Tibial artery (tissue), 4 donors: Measurements from ENCODE around the gene ADNP2.

Experiments
- DNase-seq, 2 donors: peaks; one replicate each; pipeline ENCODE4 v3.0.0-alpha.2; 2019
- H3K27ac ChIP-seq, 2 donors: fragments of 200-600 bp; sonication (generic) in 1 of 2; 1 replicate in 1 of 2; 2 replicates in 1 of 2; pipeline ENCODE4 v1.5.1; 2018 to 2019; ENCODE audit warnings: mild to moderate bottlenecking in 1 of 2
- H3K27me3 ChIP-seq, 2 donors: fragments of 200-600 bp; sonication (generic) in 1 of 2; one replicate each; pipeline versions ENCODE4 v1.5.1 to v1.6.0; 2016 to 2019
- H3K36me3 ChIP-seq, 3 donors: fragments of 200-600 bp; sonication (generic) in 2 of 3; one replicate each; pipeline ENCODE4 v1.5.1; 2016 to 2019; ENCODE audit warnings: mild to moderate bottlenecking in 2 of 3
- H3K4me1 ChIP-seq, 4 donors: fragments of 200-600 bp; sonication (generic) in 2 of 4; 1 replicate in 3 of 4; 2 replicates in 1 of 4; pipeline ENCODE4 v1.5.1; 2016 to 2019
- H3K4me3 ChIP-seq, 2 donors: fragments of 200-600 bp; sonication (generic) in 1 of 2; 1 replicate in 1 of 2; 2 replicates in 1 of 2; pipeline ENCODE4 v1.5.1; 2018 to 2019; ENCODE audit warnings: mild to moderate bottlenecking in 2 of 2
- H3K9me3 ChIP-seq, 3 donors: fragments of 200-600 bp; sonication (generic) in 1 of 3; one replicate each; pipeline ENCODE4 v1.5.1; 2016 to 2019
- CTCF ChIP-seq, 2 experiments: fragments of 200-600 bp in 1 of 2; fragments of 450-650 bp in 1 of 2; IDR thresholded peaks; one replicate each; pipeline ENCODE4 v1.5.1; 2017 to 2019; ENCODE audit warnings: antibody characterized with exemption in 2 of 2, mild to moderate bottlenecking in 1 of 2, moderate library complexity in 1 of 2
- intact Hi-C: fragments of 100-400 bp; cut with DNase I; formaldehyde crosslinking; loops from one replicate; pipeline ENCODE4 v1.15.0; 2023; ENCODE audit warnings: low total_unique reads

ADNP2 gene

GRCh38 chr18:80149667-80150066 lies 40.6 kb downstream of the ADNP2 start:
- H3K27me3 ChIP-seq = no peaks in the 10 kb centered on the region
- peaks cover 0 to 20% (median 3%) of the 10 kb centered on the region in 4 donors for H3K4me1 ChIP-seq
- DNase-seq = no peak
- no peak for TF ChIP-seq CTCF (IDR thresholded peaks at IDR 0.05)
- H3K4me3 ChIP-seq = no peak overlapping the region
- intact Hi-C loops = loop anchor here (10.0 kb wide), 1 partner anchor 925 kb away; no protein-coding TSS in a partner anchor
- H3K27ac ChIP-seq = no peak overlapping the region
- no peaks in the 10 kb centered on the region for H3K9me3 ChIP-seq
- no peaks in the 10 kb centered on the region for H3K36me3 ChIP-seq

- DNase-seq = no peak
- H3K4me3 ChIP-seq = no peak overlapping the region
- intact Hi-C loops = no loop called here
- H3K9me3 ChIP-seq = no peaks in the 10 kb centered on the region
- TF ChIP-seq CTCF (IDR thresholded peaks at IDR 0.05) = peak in 1 of 2 experiments; percentile 22
- H3K4me1 ChIP-seq = no peaks in the 10 kb centered on the region
- H3K27ac ChIP-seq = no peak overlapping the region
- H3K36me3 ChIP-seq = no peaks in the 10 kb centered on the region
- no peaks in the 10 kb centered on the region for H3K27me3 ChIP-seq
Measured at GRCh38 chr18:80154293-80154692, 45.2 kb downstream of the ADNP2 start.

- peaks cover 0 to 6% (median 0%) of the 10 kb centered on the region in 3 donors for H3K36me3 ChIP-seq
- peak in 1 of 2 donors; percentile 83 for DNase-seq
- intact Hi-C loops = no loop called here
- no peaks in the 10 kb centered on the region for H3K4me1 ChIP-seq
- H3K4me3 ChIP-seq = no peak overlapping the region
- no peaks in the 10 kb centered on the region for H3K9me3 ChIP-seq
- H3K27me3 ChIP-seq = peaks cover 0 to 4% of the 10 kb centered on the region in 2 donors
- peak; percentile 80 to 97 for TF ChIP-seq CTCF (IDR thresholded peaks at IDR 0.05)
- H3K27ac ChIP-seq = no peak overlapping the region
Measured at GRCh38 chr18:80157708-80158343, 48.8 kb downstream of the ADNP2 start.

GRCh38 chr18:80158365-80158764 lies 49.3 kb downstream of the ADNP2 start:
- peaks cover 0 to 7% (median 0%) of the 10 kb centered on the region in 3 donors for H3K36me3 ChIP-seq
- no peak for TF ChIP-seq CTCF (IDR thresholded peaks at IDR 0.05)
- no peak overlapping the region for H3K27ac ChIP-seq
- no peak overlapping the region for H3K4me3 ChIP-seq
- no peak for DNase-seq
- H3K27me3 ChIP-seq = peaks cover 0 to 4% of the 10 kb centered on the region in 2 donors
- intact Hi-C loops = no loop called here
- H3K9me3 ChIP-seq = no peaks in the 10 kb centered on the region
- no peaks in the 10 kb centered on the region for H3K4me1 ChIP-seq

GRCh38 chr18:80159713-80160636 lies 50.9 kb downstream of the ADNP2 start:
- Histone ChIP-seq H3K4me3 (no peak overlapping the region), H3K9me3 (peaks cover 0 to 9% (median 0%) of the 10 kb centered on the region in 3 donors), H3K27ac (no peak overlapping the region), H3K4me1 (no peaks in the 10 kb centered on the region), H3K36me3 (peaks cover 0 to 7% (median 0%) of the 10 kb centered on the region in 3 donors), H3K27me3 (peaks cover 0 to 4% of the 10 kb centered on the region in 2 donors)
- TF ChIP-seq CTCF (IDR thresholded peaks at IDR 0.05) = peak; percentile 24 to 29
- intact Hi-C loops = no loop called here
- no peak for DNase-seq
